Ascending aorta (tissue), 2 donors: ENCODE data around the gene ANAPC13. TPM values are rescaled to one million over a fixed set of nuclear protein-coding genes. Genes with fewer than 3 reads are reported as not detected.

Experiments
- DNase-seq, 2 donors: peaks; one replicate each; pipeline ENCODE4 v3.0.0-alpha.2; 2019; ENCODE audit warnings: low spot score in 2 of 2
- H3K27ac ChIP-seq, 2 donors: fragments of 200-600 bp; sonication (generic); one replicate each; pipeline ENCODE4 v1.5.1; 2016 to 2017; ENCODE audit warnings: mild to moderate bottlenecking in 1 of 2
- H3K27me3 ChIP-seq: fragments of 200-600 bp; sonication (generic); one replicate; pipeline ENCODE4 v1.5.1; 2017
- H3K36me3 ChIP-seq, 2 donors: fragments of 200-600 bp; sonication (generic); one replicate each; pipeline ENCODE4 v1.5.1; 2016
- H3K4me1 ChIP-seq, 2 donors: fragments of 200-600 bp; sonication (generic); one replicate each; pipeline ENCODE4 v1.5.1; 2016 to 2017; ENCODE audit warnings: mild to moderate bottlenecking in 1 of 2
- H3K4me3 ChIP-seq, 2 donors: fragments of 200-600 bp; sonication (generic); one replicate each; pipeline ENCODE4 v1.5.1; 2016 to 2017; ENCODE audit warnings: mild to moderate bottlenecking in 1 of 2
- H3K9me3 ChIP-seq, 2 donors: fragments of 200-600 bp; sonication (generic); one replicate each; pipeline ENCODE4 v1.5.1; 2016
- CTCF ChIP-seq, 3 experiments: fragments of 200-600 bp in 2 of 3; fragments of 450-650 bp in 1 of 3; sonication (generic) in 2 of 3; IDR thresholded peaks; one replicate each; pipeline ENCODE4 v1.5.1; 2016 to 2019; ENCODE audit warnings: antibody characterized with exemption in 3 of 3, mild to moderate bottlenecking in 1 of 3, moderate library complexity in 1 of 3
- intact Hi-C: fragments of 100-400 bp; cut with DNase I; formaldehyde crosslinking; loops from one replicate; pipeline ENCODE4 v1.15.1; 2023
- total RNA-seq: library from RNA; depleted of rRNA; stranded (reverse); fragments of >200 nt; gene quantifications from one replicate; pipeline ENCODE4 v1.1.0, GENCODE V29; 2016

The ANAPC13 gene
- total RNA-seq, 1 donor from 2014 or later, result 17.0 TPM

- no peak for TF ChIP-seq CTCF (IDR thresholded peaks at IDR 0.05)
- peaks cover 0 to 13% of the 10 kb centered on the region in 2 donors for H3K36me3 ChIP-seq
- H3K27me3 ChIP-seq, result no peaks in the 10 kb centered on the region
- no peak overlapping the region for H3K4me3 ChIP-seq
- intact Hi-C loops, result loop anchor here (5.0 kb wide), 1 partner anchor 282 kb away; no protein-coding TSS in a partner anchor
- no peak for DNase-seq
- no peaks in the 10 kb centered on the region for H3K4me1 ChIP-seq
- no peak overlapping the region for H3K27ac ChIP-seq
- no peaks in the 10 kb centered on the region for H3K9me3 ChIP-seq
Observed at GRCh38 chr3:134494495-134494894, 8.7 kb upstream of the ANAPC13 start.

GRCh38 chr3:134487406-134487805, 1.6 kb upstream of the ANAPC13 start:
- Histone ChIP-seq H3K36me3 (no peaks in the 10 kb centered on the region), H3K27ac (peak overlapping the region in 1 of 2 donors; percentile 98), H3K4me3 (peak overlapping the region in 1 of 2 donors; percentile 78), H3K9me3 (no peaks in the 10 kb centered on the region), H3K27me3 (no peaks in the 10 kb centered on the region), H3K4me1 (peaks cover 23 to 35% of the 10 kb centered on the region in 2 donors)
- intact Hi-C loops, result loop anchor here (2.0 to 10.0 kb wide), 4 partner anchors 235 to 1765 kb away; partner anchors contain the start of genes NPHP3, PPP2R3A, RYK and SRPRB
- DNase-seq, result no peak
- no peak for TF ChIP-seq CTCF (IDR thresholded peaks at IDR 0.05)

- no peak for DNase-seq
- peaks cover 0 to 1% of the 10 kb centered on the region in 2 donors for H3K36me3 ChIP-seq
- H3K9me3 ChIP-seq, result no peaks in the 10 kb centered on the region
- no peak for TF ChIP-seq CTCF (IDR thresholded peaks at IDR 0.05)
- intact Hi-C loops, result loop anchor here (1.0 to 10.0 kb wide), 5 partner anchors 22 to 1764 kb away; partner anchors contain the start of genes NPHP3, PPP2R3A, RYK and SRPRB
- peaks cover 26 to 38% of the 10 kb centered on the region in 2 donors for H3K4me1 ChIP-seq
- H3K4me3 ChIP-seq, result peak overlapping the region; percentile 78 to 92
- H3K27me3 ChIP-seq, result no peaks in the 10 kb centered on the region
- H3K27ac ChIP-seq, result peak overlapping the region; percentile 95 to 98
Observed at GRCh38 chr3:134486577-134487041, 824 bp upstream of the ANAPC13 start.

- peak overlapping the region; percentile 95 to 98 for H3K27ac ChIP-seq
- H3K36me3 ChIP-seq, result peaks cover 0 to 14% of the 10 kb centered on the region in 2 donors
- H3K4me3 ChIP-seq, result peak overlapping the region; percentile 78 to 92
- TF ChIP-seq CTCF (IDR thresholded peaks at IDR 0.05), result no peak
- H3K9me3 ChIP-seq, result no peaks in the 10 kb centered on the region
- no peak for DNase-seq
- no peaks in the 10 kb centered on the region for H3K27me3 ChIP-seq
- intact Hi-C loops, result loop anchor here (5.0 to 10.0 kb wide), 3 partner anchors 233 to 1480 kb away; partner anchors contain the start of genes PPP2R3A, RYK and SRPRB
- H3K4me1 ChIP-seq, result peaks cover 26 to 41% of the 10 kb centered on the region in 2 donors
Observed at GRCh38 chr3:134485075-134485717, 589 bp downstream of the ANAPC13 start.

GRCh38 chr3:134483195-134483900, 2.4 kb downstream of the ANAPC13 start:
- H3K9me3 ChIP-seq, result no peaks in the 10 kb centered on the region
- TF ChIP-seq CTCF (IDR thresholded peaks at IDR 0.05), result no peak
- H3K27me3 ChIP-seq, result no peaks in the 10 kb centered on the region
- peaks cover 26 to 42% of the 10 kb centered on the region in 2 donors for H3K4me1 ChIP-seq
- no peak for DNase-seq
- intact Hi-C loops, result loop anchor here (10.0 kb wide), 2 partner anchors 679 to 1481 kb away; partner anchors contain the start of genes PPP2R3A and SRPRB
- peak overlapping the region; percentile 95 to 98 for H3K27ac ChIP-seq
- H3K36me3 ChIP-seq, result peaks cover 6 to 20% of the 10 kb centered on the region in 2 donors
- peak overlapping the region in 1 of 2 donors; percentile 78 for H3K4me3 ChIP-seq
